Measurements from ENCODE around the gene CDH4. TPM values are rescaled to one million over a fixed set of nuclear protein-coding genes. Genes with fewer than 3 reads are reported as not detected.

Gene CDH4
- total RNA-seq, 1 donor from 2014 or later = 3.2 TPM

DNA sequence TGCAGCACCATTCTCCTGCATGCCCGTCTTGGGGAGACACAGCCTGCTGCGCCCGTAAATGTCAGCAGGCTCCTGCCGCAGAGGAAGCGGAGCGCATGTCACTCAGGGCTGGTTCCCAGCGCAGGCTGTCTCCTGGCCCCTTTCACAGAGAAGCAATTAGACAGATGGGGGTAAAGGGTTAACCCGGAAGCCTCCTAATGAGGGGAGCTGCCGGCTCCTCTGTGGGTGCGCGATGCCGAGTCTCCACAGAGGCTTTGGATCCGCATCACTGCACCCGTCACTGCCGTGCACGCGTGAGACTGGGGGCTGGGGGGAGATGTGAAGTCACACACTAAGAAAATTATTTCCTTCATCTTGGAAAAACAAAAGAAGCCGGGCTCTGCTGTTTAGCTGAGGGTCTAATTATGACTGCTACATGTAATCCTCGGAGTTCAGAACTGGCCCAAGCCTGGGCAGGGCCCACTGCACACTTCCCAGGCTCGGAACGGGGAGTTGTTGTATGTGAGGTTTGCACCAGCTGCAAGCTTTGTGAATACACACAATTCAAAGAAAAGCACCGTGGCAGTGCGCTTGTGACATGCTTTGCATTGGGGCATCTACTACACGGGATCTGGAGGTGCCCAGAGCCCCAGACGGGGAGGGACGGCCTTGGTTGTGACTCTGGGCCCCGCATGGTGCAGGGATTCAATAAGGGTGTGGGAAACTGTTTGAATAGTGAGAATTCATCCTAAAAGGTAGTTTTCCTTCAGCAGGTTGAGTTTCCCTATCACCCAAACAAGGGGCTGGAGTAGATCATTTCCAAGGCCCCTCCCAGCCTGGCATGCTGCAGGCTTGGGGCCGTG lies 482.1 kb downstream of the CDH4 start:
- no peak for DNase-seq (ENCODE audit: low read depth)
- TF ChIP-seq, protein P1, sequence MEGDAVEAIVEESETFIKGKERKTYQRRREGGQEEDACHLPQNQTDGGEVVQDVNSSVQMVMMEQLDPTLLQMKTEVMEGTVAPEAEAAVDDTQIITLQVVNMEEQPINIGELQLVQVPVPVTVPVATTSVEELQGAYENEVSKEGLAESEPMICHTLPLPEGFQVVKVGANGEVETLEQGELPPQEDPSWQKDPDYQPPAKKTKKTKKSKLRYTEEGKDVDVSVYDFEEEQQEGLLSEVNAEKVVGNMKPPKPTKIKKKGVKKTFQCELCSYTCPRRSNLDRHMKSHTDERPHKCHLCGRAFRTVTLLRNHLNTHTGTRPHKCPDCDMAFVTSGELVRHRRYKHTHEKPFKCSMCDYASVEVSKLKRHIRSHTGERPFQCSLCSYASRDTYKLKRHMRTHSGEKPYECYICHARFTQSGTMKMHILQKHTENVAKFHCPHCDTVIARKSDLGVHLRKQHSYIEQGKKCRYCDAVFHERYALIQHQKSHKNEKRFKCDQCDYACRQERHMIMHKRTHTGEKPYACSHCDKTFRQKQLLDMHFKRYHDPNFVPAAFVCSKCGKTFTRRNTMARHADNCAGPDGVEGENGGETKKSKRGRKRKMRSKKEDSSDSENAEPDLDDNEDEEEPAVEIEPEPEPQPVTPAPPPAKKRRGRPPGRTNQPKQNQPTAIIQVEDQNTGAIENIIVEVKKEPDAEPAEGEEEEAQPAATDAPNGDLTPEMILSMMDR (IDR thresholded peaks at IDR 0.05; ENCODE audit: insufficient read depth, low read depth, low read length) = no peak
- no peak for TF ChIP-seq EZH2 (IDR thresholded peaks at IDR 0.05; ENCODE audit: insufficient read depth, low read length)
- peaks cover 5% of the 10 kb centered on the region for H3K4me1 ChIP-seq (ENCODE audit: insufficient read depth, low read length)
- Mint-ChIP-seq H3K27ac (ENCODE audit: unreplicated experiment) (no peak overlapping the region), H3K4me3 (ENCODE audit: unreplicated experiment) (no peak overlapping the region), H3K27me3 (ENCODE audit: low read depth, unreplicated experiment) (peaks cover 40% of the 10 kb centered on the region), H3K36me3 (ENCODE audit: low read depth, unreplicated experiment) (peaks cover 4% of the 10 kb centered on the region), H3K4me1 (ENCODE audit: low read depth, unreplicated experiment) (peaks cover 8% of the 10 kb centered on the region), H3K9me3 (ENCODE audit: unreplicated experiment) (no peaks in the 10 kb centered on the region)
- H3K36me3 ChIP-seq (ENCODE audit: insufficient read depth, low read length) = no peaks in the 10 kb centered on the region
- FAIRE-seq = no peak
- no peak overlapping the region for H3K27ac ChIP-seq (ENCODE audit: low read depth, low read length)
- no peaks in the 10 kb centered on the region for H3K79me2 ChIP-seq (ENCODE audit: insufficient read depth, low read length)
- H3K9me3 ChIP-seq (ENCODE audit: insufficient read depth, low read depth, low read length) = no peaks in the 10 kb centered on the region
- no peak overlapping the region for H3K4me3 ChIP-seq (ENCODE audit: insufficient read depth, low read depth, low read length)
- H3K4me2 ChIP-seq (ENCODE audit: low read length) = no peak overlapping the region
- H3K9ac ChIP-seq (ENCODE audit: low read length) = no peak overlapping the region
- peaks cover 8% of the 10 kb centered on the region for H4K20me1 ChIP-seq (ENCODE audit: insufficient read depth, low read length)
- no peaks in the 10 kb centered on the region for H3K27me3 ChIP-seq (ENCODE audit: insufficient read depth, low read length)
- no peak overlapping the region for H2AFZ ChIP-seq (ENCODE audit: low read depth, low read length)

DNA sequence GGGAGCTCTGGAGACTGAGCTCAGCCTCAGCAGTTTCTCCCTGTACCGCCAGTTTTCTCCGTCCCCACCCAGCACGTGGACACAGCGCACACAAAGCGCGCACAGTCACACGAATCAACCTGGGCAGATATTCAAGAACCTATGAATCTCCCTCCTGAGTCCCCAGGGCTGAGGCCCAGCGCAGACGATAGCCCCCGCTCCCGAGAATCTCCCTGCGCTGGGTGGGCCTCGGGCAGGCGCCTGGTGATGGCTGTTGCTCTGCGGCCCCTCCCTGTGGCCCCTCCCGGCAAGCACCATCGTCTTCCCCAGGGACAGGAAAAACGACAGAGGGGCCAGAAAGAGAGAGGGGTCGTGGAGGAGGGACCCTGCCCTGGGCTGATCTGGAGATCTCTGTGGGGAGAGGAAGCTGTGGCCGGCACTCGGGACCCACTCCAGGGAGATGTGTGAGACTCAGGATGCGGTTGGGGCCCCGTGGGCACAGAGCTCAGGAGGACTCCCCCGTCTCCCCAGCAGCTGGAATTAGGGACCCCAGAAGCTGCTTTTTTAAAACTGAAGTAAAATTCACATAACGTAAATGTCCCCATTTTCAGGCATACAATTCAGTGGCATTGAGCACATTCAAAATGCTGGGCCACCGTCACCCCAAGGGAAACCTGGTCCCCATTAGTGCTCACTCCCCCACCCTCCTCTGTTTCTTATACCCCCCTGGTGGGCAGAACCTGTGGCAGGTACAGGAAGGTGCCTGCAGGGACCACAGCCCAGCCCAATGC lies 482.9 kb downstream of the CDH4 start:
- H3K4me1 ChIP-seq (ENCODE audit: insufficient read depth, low read length) = no peaks in the 10 kb centered on the region
- no peaks in the 10 kb centered on the region for H3K9me3 Mint-ChIP-seq (ENCODE audit: unreplicated experiment)
- H3K27ac ChIP-seq (ENCODE audit: low read depth, low read length) = no peak overlapping the region
- DNase-seq (ENCODE audit: low read depth) = no peak
- FAIRE-seq = no peak
- H3K27me3 Mint-ChIP-seq (ENCODE audit: low read depth, unreplicated experiment) = peaks cover 40% of the 10 kb centered on the region
- H4K20me1 ChIP-seq (ENCODE audit: insufficient read depth, low read length) = peaks cover 8% of the 10 kb centered on the region
- no peaks in the 10 kb centered on the region for H3K27me3 ChIP-seq (ENCODE audit: insufficient read depth, low read length)
- H3K4me3 ChIP-seq (ENCODE audit: insufficient read depth, low read depth, low read length) = no peak overlapping the region
- no peaks in the 10 kb centered on the region for H3K9me3 ChIP-seq (ENCODE audit: insufficient read depth, low read depth, low read length)
- TF ChIP-seq EZH2 (IDR thresholded peaks at IDR 0.05; ENCODE audit: insufficient read depth, low read length) = no peak
- TF ChIP-seq, protein P1 (IDR thresholded peaks at IDR 0.05; ENCODE audit: insufficient read depth, low read depth, low read length) = no peak
- peaks cover 4% of the 10 kb centered on the region for H3K36me3 Mint-ChIP-seq (ENCODE audit: low read depth, unreplicated experiment)
- peaks cover 7% of the 10 kb centered on the region for H3K4me1 Mint-ChIP-seq (ENCODE audit: low read depth, unreplicated experiment)
- no peak overlapping the region for H3K9ac ChIP-seq (ENCODE audit: low read length)
- no peak overlapping the region for H3K4me3 Mint-ChIP-seq (ENCODE audit: unreplicated experiment)
- no peak overlapping the region for H3K27ac Mint-ChIP-seq (ENCODE audit: unreplicated experiment)
- H3K4me2 ChIP-seq (ENCODE audit: low read length) = no peak overlapping the region
- no peaks in the 10 kb centered on the region for H3K36me3 ChIP-seq (ENCODE audit: insufficient read depth, low read length)
- H2AFZ ChIP-seq (ENCODE audit: low read depth, low read length) = no peak overlapping the region
- H3K79me2 ChIP-seq (ENCODE audit: insufficient read depth, low read length) = no peaks in the 10 kb centered on the region

Measured in astrocyte (in vitro differentiated cells and primary cell).